GM21528 (cell line): ENCODE measurements around the gene INTS1.

ENCODE experiments used
- ATAC-seq: cut with Tn5 transposase; IDR thresholded peaks from one replicate; pipeline ENCODE4 v1.9.1; 2021; ENCODE audit warnings: mild to moderate bottlenecking, moderate library complexity; ENCODE audit not compliant: unreplicated experiment, low FRiP score

Gene INTS1

DNA sequence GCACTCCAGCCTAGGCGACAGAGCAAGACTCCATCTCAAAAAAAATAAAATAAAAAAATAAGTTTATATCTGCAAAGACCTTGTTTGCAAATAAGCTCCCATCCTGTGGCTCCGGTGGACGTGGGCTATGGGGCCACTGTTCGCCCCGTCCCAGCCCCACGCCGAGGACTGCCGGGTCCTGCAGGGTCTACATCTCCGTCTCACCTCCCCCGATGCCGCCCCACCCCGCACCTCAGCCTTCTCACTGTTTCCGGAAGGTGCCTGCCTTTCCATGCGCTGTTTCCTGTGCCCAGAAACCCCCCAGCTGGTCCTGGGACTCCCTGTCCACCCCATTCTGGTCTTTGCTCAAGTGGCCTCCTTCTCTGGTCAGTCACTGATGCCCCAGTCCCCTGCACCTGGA lies 5.0 kb upstream of the INTS1 start:
- ATAC-seq: no peak

DNA sequence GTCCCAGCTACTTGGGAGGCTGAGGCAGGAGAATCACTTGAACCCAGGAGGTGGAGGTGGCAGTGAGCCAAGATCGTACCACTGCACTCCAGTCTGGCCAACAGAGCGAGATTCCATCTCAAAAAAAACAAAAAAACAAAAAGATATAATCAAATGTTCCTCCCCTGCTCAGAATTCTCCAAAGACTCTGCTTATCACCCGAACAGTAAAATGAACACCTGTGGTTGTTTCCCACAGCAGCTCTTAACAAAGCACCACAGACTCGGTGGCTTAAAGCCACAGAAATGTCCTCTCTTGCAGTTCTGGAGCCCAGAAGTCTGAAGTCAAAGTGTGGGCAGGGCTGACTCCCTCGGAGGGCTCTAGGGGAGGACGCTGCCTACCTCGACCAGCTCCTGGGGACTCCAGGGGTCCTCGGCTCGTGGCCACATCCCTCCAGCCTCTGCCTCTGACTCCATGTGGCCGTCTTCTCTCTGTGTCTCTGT lies 4.1 kb upstream of the INTS1 start:
- ATAC-seq: no peak

DNA sequence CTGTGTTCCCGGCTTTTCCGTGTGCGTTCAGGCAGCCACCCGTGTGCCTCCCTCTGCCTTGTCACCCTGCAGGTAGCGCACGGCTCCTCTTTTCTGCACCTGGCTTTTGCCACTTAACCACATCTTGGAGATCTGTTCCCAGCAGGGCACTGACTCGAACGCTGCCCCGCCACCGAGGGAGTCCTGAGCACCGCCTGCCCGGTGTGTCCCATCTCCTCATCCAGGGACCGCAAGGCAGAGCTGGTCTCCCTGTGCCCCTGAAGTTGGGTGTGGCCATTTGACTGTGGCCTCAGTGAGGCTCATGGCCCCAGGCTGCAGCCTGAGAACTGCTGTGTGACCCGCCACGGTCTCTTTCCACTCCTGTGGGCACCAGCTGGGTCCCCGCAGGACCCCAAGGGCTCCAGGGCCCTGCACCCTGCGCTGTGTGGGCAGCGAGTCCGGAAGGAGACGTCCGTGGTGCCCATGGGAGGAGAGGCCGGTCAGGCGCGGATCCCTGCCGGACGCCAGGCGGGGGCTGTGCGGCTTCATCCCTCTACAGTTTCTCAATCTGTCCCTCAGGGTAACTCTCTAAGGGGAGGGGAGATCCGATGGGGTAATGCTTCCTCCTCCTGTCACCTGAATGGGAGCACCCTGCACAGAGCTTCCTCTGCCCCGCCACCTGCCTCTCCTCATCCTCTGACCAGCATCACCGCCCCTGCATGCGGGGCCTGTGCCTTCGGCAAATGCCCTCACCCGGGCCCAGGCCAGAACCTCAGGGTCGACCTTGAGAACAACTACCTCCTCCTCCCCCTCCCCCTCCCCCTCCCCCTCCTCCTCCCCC lies 1.8 kb upstream of the INTS1 start:
- no peak for ATAC-seq

DNA sequence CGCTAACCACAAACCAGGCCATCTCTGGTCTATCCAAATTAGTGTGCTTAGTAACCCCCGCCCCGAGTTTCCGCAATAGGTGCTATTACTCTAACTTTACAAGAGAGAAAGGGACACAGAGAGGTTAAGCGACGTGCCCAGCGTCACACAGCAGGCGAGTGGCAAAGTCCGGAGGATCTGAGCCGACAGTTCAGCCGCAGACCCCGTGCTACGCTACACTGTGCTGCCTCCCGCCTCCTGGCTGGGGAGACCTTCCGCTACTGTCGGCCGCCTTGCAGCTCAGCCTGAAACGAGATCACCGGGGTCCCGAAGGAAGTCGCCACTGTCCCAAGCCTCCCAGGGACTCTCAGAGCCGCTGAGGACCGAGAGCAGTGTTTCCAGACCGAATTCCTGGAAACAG lies 799 bp downstream of the INTS1 start:
- ATAC-seq: no peak

DNA sequence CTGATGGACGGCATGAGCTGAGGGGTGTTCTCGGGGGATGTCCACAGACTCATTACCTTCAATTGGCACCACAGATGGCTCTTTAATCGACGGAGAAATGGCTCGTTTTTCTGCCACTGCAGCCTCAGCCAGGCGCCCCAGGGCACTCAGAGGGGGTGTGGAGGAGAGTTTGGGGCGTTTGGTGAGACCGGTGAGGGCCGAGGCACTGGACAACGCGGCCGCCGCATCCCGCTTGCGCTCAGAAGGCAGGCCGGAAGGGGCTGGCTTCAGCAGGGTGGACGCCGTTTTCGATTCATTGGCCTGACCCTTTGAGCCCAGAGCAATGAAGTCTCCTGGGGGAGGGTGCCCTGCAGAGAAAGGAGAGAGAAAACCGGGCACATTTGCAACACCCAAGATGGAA lies 1.3 kb downstream of the INTS1 start:
- no peak for ATAC-seq

DNA sequence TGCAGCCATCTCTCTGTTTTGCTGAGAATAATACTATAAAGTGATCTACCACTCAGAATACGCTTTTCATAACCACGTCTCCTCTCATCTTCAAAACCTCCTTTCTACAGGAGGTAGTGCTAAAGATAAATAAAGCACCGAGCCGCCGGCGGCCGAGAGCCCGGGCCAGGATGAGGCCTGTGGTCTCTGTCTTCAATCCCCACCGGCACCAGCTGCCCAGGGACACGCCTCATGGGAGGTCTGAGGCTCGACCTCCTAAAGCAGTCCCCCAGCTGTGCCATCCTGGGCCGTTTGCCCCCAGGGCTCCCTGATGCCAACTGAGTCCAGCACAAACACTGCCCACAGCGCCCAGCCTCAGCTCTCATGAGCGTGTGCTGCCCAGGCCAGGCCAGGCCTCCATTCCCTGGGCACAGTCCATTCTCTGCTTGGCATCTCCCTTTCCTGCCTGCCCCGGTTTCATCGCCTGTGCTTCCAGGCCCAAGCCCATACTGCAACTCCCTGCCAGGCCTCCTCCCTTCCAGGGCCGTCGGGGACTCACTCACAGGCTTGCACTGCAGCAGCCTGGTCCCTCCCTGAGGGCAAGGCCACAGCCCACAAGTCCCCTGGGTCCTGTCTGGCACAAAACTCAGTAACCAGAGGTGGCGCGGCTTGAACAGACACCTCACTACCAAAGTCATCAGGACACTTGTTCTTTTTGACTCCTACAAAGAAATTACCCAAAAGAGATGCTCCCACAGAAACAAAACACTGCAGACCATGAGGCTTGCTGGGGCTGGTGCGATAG lies 2.5 kb downstream of the INTS1 start:
- no peak for ATAC-seq

DNA sequence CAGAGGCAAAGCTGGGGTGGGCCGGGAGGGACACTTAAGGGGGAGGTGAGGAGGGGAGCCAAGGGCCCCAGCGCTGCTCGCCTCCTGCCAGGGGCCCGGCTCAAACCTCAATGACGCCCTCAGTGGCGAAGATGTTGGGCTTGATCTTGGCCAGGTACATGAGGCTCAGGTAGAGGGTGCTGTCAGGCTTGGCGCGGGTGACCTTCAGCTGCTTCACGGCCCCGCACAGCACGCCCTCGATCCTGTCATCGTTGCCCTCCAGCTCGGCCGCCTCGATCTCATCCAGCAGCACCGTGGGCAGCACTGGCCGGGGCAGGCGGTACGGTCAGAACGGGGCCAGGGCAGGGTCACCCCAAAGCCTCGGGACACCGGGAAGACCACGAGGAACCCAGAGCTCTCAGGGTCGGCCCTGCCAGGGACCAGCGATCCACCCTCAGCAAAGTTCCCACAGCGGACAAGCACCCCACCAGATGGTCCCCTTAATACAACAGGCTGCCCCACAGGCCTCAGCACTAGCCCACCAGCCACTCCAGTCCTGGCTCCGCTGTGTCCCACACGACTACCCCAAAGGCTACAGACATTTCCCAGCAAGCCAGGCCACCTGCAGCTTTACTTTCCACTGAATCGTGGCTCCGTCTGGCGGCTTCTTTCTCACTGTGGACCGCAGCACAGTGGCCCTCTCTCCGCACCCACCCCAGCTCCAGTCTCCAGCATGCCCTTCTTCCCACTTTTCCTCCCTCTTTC lies 4.0 kb downstream of the INTS1 start:
- no peak for ATAC-seq

DNA sequence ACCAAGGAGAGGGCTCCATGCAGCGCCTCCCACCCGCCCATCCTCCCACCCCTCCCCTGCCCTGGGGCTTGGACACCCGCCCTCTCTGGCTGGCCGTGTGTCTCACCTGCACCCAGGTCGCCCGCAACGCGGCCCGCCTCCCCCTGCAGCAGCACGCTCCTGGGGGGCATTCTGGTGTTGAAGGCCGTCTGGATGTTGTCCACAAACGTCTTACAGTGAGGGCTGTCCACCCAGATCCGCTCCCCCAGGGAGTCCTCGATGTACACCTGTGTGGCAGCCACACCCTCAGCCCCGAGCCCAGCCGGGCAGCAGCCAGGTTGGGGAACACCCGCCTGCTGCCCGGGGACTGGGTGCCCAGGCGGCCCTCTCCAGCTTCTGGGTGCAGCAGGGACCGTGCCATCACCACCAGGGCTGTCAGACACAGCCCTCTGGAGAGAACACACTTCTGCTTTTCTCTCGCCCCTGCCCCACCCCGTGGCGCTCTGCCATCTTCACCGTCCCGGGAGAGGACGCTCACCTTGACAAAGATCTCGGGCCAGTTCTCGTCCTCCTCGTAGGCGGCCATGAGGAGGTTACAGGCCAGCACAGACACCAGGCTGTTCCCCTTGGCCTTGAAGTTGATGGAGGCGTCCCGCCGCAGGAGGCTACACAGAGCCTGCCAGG lies 4.7 kb downstream of the INTS1 start:
- no peak for ATAC-seq

DNA sequence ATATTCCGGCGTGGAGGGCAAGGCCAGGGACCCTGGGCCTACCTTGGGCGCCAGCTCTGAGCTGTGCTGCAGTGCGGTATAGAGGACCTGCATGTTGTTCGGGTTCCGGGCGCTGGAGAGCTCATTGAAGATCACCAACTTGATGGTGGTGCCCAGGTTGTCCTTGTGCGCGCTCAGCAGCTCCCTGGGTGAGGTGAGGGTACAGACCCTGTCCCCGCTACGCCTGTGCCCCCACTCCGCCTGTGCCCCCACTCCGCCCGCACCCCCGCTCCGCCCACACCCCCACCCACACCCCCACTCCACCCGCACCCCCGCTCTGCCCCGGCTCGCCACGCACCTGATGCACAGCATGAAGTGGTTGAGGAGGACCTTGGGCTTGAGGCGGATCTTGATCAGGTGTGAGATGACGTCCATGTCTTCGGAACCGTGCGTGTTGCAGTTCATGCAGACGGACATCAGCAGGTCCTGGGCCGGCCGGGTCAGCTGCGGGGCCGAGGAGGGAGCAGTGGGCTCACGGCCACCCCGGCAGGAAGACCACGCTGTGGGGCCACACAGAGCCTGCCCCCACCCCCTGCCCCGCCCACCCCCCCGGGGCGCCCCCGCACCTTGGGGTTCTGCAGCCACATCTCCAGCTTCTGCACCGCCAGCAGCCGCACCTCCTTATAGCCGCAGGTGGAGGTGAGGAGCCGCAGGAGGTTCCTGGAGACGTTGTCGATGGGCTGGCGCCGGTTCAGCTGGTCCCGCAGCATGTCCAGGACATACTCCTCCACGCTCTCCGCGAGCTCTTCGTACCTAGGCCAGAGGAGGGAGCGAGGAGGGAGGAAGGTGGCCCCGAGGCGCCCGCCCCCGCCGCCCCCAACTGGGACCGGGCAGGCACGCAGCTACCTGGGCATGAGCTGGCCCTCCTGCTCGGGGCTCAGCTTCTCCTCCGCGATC lies 5.6 kb downstream of the INTS1 start:
- ATAC-seq: no peak

DNA sequence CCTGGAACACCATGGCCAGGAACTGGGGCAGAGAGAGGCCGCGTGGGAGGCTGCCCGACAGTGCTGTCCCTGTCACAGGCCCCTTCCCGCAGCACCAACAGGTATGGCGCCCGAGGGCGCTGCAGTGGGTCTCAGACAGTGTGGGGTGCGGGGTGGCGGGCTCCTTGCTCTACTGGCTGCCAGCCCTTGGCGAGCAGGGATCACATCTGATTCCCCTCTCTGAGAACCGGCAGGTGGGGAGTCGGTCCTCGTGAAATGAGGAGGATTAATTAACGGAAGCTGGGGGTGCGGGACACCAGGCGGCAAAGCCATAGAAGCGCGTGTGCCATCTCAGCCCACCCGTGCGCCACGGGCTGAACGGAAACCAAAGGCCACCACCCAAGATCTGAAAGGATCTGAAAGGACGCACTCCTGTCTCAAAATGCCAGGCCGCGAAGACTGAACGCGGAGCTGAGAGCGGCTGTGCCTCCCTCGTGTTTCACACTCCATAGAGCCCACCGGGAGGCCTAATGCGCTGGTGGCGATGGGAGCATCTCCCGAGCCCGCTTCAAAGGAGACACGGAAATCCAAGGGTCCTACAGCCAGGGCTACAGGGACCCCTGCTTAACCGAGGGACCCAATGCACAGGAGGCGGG lies 6.8 kb downstream of the INTS1 start:
- ATAC-seq: no peak

DNA sequence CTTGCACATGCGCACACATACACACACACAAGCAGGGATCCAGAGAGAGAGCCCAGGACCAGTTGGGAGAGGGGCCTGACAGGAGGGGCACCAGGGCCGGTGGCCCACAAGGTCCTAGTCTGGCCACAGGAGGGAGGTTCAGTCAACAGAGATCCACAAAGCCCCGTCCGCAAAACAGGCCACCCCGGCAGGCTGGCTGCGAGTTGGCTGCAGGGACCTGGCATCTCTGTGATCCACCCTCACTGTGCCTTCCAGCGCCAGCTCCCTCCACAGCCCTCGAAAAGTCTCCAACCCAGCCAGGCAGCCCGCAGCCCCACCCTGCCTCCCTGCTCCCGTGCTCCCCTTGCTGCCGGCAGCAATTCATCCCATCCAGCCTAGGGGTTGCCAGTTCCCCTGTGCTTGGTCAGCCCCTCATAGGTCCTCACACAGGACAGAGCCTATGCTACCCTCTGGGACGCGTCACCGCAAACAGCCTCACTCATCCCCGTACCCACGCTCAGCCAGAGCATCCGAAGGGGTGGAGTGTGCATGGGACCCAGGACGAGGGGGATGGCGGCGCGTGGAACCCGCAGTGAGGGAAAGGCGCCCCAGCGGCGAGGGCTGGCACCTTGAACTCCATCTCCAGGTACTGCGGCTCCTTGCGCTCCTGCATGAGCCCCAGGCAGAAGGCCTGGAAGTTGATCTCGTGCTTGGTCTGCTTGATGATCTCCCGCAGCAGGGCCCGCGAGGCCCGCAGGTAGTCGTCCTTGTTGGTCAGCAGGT lies 7.5 kb downstream of the INTS1 start:
- no peak for ATAC-seq

DNA sequence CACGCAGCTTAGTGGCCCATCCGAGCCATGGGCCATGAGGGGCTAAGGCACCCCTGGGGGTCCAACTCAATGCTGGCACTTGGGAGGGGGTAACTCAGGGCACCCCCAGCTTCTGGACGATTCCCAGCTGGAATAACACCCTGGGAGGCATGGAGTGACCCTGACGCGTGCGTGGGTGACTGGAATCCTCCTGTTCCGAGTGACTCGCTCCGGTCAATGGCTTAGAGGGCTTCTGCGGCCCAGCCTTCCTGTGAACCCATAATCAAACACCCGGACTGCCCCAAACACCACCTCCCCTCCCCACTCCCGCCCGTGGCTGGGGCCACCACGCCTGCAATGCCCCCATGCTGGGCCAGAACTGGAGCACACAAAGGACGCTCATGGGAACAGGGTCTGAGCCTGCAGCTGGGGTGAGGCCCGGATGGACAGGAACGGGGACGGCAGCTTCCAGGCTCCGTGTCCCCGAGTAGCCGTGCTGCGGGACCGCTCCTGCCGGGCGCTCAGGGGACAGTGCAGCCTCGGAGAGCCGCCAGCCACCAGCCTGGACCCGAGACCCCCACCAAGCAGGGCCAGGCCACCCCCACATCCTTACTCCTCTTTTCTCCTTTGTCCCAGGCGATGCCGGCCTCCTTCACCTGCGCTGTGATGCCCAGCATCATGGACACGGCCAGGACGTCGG lies 8.5 kb downstream of the INTS1 start:
- ATAC-seq: no peak

DNA sequence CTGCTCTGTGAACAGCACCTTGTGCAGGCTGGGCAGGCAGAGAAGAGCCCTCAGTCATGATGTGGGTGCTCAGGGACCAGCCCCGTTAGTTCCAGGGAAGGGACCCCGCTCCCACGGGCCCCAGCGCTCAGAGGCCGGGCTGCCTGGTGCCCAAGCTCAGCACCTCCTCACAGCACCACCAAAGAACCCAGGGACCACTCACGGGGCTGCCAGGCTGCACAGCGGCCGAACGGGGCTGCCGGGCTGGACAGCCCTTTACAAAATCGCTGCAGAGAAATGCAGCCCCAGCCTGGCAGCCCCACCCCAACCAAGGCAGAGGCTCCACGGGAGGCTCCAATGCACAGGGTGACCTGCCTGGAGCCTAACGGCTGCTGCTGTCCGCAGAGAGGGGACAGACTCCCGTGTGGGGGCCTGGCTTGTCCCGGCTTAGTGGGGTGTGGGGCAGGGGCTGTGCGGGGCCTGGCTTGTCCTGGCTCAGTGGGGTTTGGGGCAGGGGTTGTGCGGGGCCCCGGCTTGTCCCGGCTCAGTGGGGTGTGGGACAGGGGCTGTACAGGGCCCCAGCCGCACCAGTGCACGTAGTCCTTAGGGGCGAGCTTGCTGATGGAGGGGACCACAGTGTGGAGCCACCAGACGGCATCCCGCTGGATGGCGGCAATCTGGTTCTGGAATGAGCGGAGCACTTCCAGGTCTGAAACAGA lies 9.2 kb downstream of the INTS1 start:
- no peak for ATAC-seq

DNA sequence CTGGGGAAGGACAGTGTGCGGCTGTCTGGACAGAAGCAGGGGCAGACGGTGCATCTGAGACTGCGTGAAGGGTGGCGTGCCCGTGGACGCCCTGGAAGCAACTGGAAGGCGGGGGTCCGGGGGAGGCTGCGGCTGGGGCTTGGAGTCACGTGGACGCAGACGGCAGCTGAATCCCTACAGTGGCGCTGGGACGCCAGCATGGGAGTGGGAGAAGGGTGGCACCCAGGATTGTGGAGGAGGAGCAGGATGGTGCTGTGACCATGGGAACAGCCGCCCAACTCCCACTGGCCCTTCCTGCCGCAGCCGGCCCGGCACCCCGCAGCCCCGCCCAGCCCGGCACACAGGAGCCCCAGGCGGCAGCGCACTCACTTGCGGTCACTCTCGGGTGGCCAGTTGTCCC lies 9.7 kb downstream of the INTS1 start:
- no peak for ATAC-seq

DNA sequence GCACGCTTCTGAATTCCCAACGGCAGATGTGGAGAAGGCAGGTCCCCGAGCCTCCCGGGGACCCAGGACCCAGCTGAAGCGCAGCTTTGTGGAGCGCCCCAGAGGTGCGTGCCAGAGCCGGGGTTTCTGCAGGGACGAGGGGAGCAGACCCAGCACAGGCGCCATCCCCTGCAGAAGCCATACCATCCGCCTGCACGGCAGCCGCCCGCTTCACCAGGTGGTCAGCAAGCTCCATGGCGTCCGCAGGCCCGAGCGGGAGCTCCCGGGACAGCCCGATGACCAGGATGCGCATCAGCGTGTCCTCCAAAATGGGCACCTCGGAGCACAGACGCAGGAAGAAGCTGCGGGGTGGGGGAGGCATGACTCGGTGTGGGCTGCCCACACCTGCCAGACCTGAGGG lies 10.6 kb downstream of the INTS1 start:
- no peak for ATAC-seq

DNA sequence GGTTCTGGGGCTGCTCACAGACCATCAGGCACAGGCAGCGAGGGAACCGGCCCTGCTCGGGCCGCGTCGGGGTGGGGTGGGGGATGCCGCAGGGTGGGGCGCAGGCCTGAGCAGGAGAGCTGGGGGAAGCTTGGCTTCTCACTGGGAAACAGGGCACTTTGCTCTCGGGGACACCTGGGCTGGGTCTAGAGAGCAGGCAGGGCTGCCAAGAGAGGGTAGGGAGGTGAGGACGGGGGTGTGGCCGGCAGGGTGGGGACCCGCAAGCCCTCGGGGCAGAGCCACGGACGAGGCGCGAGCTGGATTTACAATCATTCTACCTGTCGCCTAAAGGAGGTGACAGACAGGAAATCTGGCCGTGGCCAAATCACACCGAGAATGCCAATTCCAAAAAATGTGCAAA lies 11.1 kb downstream of the INTS1 start:
- no peak for ATAC-seq

DNA sequence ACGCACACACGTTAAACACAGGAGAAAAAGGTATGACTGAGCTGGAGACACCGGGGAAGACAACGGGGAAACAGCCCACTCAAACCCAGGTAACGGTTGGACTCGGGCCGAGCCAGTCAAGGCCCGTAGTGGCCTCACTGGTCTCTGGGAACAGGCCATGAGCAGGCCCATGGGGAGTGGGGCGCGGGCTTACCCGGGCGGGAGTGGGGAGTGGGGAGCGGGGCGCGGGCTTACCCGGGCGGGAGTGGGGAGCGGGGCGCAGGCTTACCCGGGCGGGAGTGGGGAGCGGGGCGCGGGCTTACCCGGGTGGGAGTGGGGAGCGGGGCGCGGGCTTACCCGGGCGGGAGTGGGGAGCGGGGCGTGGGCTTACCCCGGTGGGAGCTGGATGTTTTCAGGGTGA lies 11.5 kb downstream of the INTS1 start:
- ATAC-seq: no peak
